Caco-2 (cell line): ENCODE results near the gene CTDSPL. TPM values are rescaled to one million over a fixed set of nuclear protein-coding genes. Genes with fewer than 3 reads are reported as not detected.

Experiments used
- BruUV-seq: library from RNA; stranded (reverse); fragments of 400-500 nt; replicated peaks from 2 replicates; lab custom pipeline; 2021; lab: Mats Ljungman, UMichigan
- CTCF ChIA-PET: fragments of 300-600 bp; sonication (Branson Sonifier 250); formaldehyde crosslinking; loops from one replicate; lab custom pipeline; 2022; ENCODE audit warnings: antibody characterized with exemption; lab: Charles Lee
- POLR2A ChIA-PET: fragments of 300-600 bp; sonication (Branson Sonifier 250); formaldehyde crosslinking; loops from one replicate; lab custom pipeline; 2022; ENCODE audit warnings: antibody characterized with exemption; lab: Charles Lee
- DNase-seq, 2 experiments: peaks; one replicate each; pipeline versions ENCODE4 v3.0.0 to v3.0.0-alpha.2; 2020 to 2022
- H3K27me3 ChIP-seq: replicated peaks from 2 replicates; pipeline ENCODE4 v1.6.0; 2011; ENCODE audit warnings: low read length; ENCODE audit not compliant: control insufficient read depth, insufficient read depth
- H3K36me3 ChIP-seq: 2 replicates; pipeline ENCODE4 v1.5.1; 2011; ENCODE audit warnings: low read length; ENCODE audit not compliant: control insufficient read depth, insufficient read depth
- H3K4me1 ChIP-seq: fragments of 250-450 bp; sonication (Bioruptor Pico); 2 replicates; pipeline ENCODE4 v1.5.1; 2020; ENCODE audit warnings: mild to moderate bottlenecking
- H3K4me3 ChIP-seq: 2 replicates; pipeline ENCODE4 v1.5.1; 2011; ENCODE audit warnings: low read depth, mild to moderate bottlenecking, control low read depth, low read length
- H3K9me3 ChIP-seq: fragments of 250-450 bp; sonication (Bioruptor Pico); 2 replicates; pipeline ENCODE4 v1.5.1; 2020; ENCODE audit warnings: mild to moderate bottlenecking, moderate library complexity
- H3K27ac Mint-ChIP-seq: one replicate; pipeline ENCODE4 v1.8.0; 2022; ENCODE audit warnings: mixed read lengths; ENCODE audit not compliant: unreplicated experiment
- H3K27me3 Mint-ChIP-seq: one replicate; pipeline ENCODE4 v1.8.0; 2022; ENCODE audit warnings: mixed read lengths; ENCODE audit not compliant: insufficient read depth, unreplicated experiment
- H3K36me3 Mint-ChIP-seq: one replicate; pipeline ENCODE4 v1.8.0; 2022; ENCODE audit warnings: mild to moderate bottlenecking, mixed read lengths; ENCODE audit not compliant: insufficient read depth, unreplicated experiment
- H3K4me1 Mint-ChIP-seq: one replicate; pipeline ENCODE4 v1.8.0; 2022; ENCODE audit warnings: low read depth, mixed read lengths; ENCODE audit not compliant: unreplicated experiment
- H3K4me3 Mint-ChIP-seq: one replicate; pipeline ENCODE4 v1.8.0; 2022; ENCODE audit warnings: mild to moderate bottlenecking, moderate library complexity, mixed read lengths; ENCODE audit not compliant: unreplicated experiment
- H3K9me3 Mint-ChIP-seq: one replicate; pipeline ENCODE4 v1.8.0; 2022; ENCODE audit warnings: mixed read lengths; ENCODE audit not compliant: unreplicated experiment
- CTCF ChIP-seq, 2 experiments: fragments of 200-600 bp in 1 of 2; IDR thresholded peaks; 1 replicate in 1 of 2; 2 replicates in 1 of 2; pipeline versions ENCODE4 v1.5.1 to v1.8.0; 2011 to 2022; ENCODE audit warnings: antibody characterized with exemption in 1 of 2, control low read depth in 1 of 2, inconsistent platforms in 1 of 2, low read depth in 1 of 2, low read length in 1 of 2, mild to moderate bottlenecking in 1 of 2, moderate library complexity in 1 of 2; ENCODE audit not compliant: insufficient read depth in 1 of 2, severe bottlenecking in 1 of 2, unreplicated experiment in 1 of 2
- intact Hi-C: fragments of 100-400 bp; cut with micrococcal nuclease; formaldehyde crosslinking; loops from one replicate; pipeline ENCODE4 v1.10.0; 2022; ENCODE audit not compliant: unreplicated experiment
- total RNA-seq: library from RNA; stranded (reverse); gene quantifications from 2 replicates; pipeline ENCODE4 v1.2.3, GENCODE V29; 2022

Gene CTDSPL
- total RNA-seq, 1 experiment from 2014 or later = 60.9 TPM

GRCh38 chr3:37912052-37912733, 50.5 kb downstream of the CTDSPL start:
- Mint-ChIP-seq H3K36me3 (peaks cover 13% of the 10 kb centered on the region), H3K9me3 (no peaks in the 10 kb centered on the region), H3K27ac (no peak overlapping the region), H3K27me3 (no peaks in the 10 kb centered on the region), H3K4me1 (no peaks in the 10 kb centered on the region), H3K4me3 (no peak overlapping the region)
- no peaks in the 10 kb centered on the region for H3K27me3 ChIP-seq
- intact Hi-C loops = loop anchor here (5.0 kb wide), 1 partner anchor 55 kb away; no protein-coding TSS in a partner anchor
- H3K36me3 ChIP-seq = no peaks in the 10 kb centered on the region
- no peak overlapping the region for H3K4me3 ChIP-seq
- no peaks in the 10 kb centered on the region; the same call in 1 of the 2 replicates for H3K9me3 ChIP-seq
- peak in 1 of 2 experiments; percentile 15 for TF ChIP-seq CTCF (IDR thresholded peaks at IDR 0.05; ENCODE audit: insufficient read depth in 1 of 2, low read depth in 1 of 2, low read length in 1 of 2, severe bottlenecking in 1 of 2, unreplicated experiment in 1 of 2)
- H3K4me1 ChIP-seq = no peaks in the 10 kb centered on the region
- CTCF ChIA-PET = no interaction called here
- BruUV-seq = no TSS peak
- DNase-seq = no peak
- POLR2A ChIA-PET = no interaction called here

- no peak for TF ChIP-seq CTCF (IDR thresholded peaks at IDR 0.05; ENCODE audit: insufficient read depth in 1 of 2, low read depth in 1 of 2, low read length in 1 of 2, severe bottlenecking in 1 of 2, unreplicated experiment in 1 of 2)
- Mint-ChIP-seq H3K27me3 (no peaks in the 10 kb centered on the region), H3K4me1 (peaks cover 6% of the 10 kb centered on the region), H3K4me3 (no peak overlapping the region), H3K27ac (no peak overlapping the region), H3K9me3 (no peaks in the 10 kb centered on the region), H3K36me3 (peaks cover 13% of the 10 kb centered on the region)
- Histone ChIP-seq H3K36me3 (no peaks in the 10 kb centered on the region), H3K9me3 (no peaks in the 10 kb centered on the region; the same call in 1 of the 2 replicates), H3K4me3 (no peak overlapping the region), H3K4me1 (no peaks in the 10 kb centered on the region), H3K27me3 (no peaks in the 10 kb centered on the region)
- no peak for DNase-seq
- ChIA-PET CTCF (no interaction called here), POLR2A (no interaction called here)
- no TSS peak for BruUV-seq
- intact Hi-C loops = loop anchor here (5.0 kb wide), 1 partner anchor 54 kb away; no protein-coding TSS in a partner anchor
Observed at GRCh38 chr3:37913522-37913921, 51.8 kb downstream of the CTDSPL start.

GRCh38 chr3:37916685-37917084, 55.0 kb downstream of the CTDSPL start:
- DNase-seq = no peak
- POLR2A ChIA-PET = no interaction called here
- CTCF ChIA-PET = no interaction called here
- no peak for TF ChIP-seq CTCF (IDR thresholded peaks at IDR 0.05; ENCODE audit: insufficient read depth in 1 of 2, low read depth in 1 of 2, low read length in 1 of 2, severe bottlenecking in 1 of 2, unreplicated experiment in 1 of 2)
- Histone ChIP-seq H3K9me3 (no peaks in the 10 kb centered on the region), H3K27me3 (no peaks in the 10 kb centered on the region), H3K36me3 (no peaks in the 10 kb centered on the region), H3K4me3 (no peak overlapping the region), H3K4me1 (peaks cover 8% of the 10 kb centered on the region)
- Mint-ChIP-seq H3K4me3 (no peak overlapping the region), H3K27ac (no peak overlapping the region), H3K27me3 (no peaks in the 10 kb centered on the region), H3K36me3 (peaks cover 17% of the 10 kb centered on the region), H3K9me3 (no peaks in the 10 kb centered on the region), H3K4me1 (peaks cover 19% of the 10 kb centered on the region)
- no TSS peak for BruUV-seq
- intact Hi-C loops = no loop called here
